Upper lobe of left lung (tissue), 4 donors: ENCODE measurements around the gene RNF212B.
"Not testable (repeated sequence)": the region's sequence is repeated elsewhere in the genome, so short reads cannot be mapped to it uniquely, and the experiment has no call there.

Source experiments
- EP300 ChIP-seq, 4 donors: sonication (generic); formaldehyde crosslinking; IDR thresholded peaks; one replicate each; pipeline ENCODE4 v1.5.1; 2017; ENCODE audit warnings: antibody characterized with exemption in 4 of 4, control low read depth in 2 of 4
- POLR2AphosphoS5 ChIP-seq, 2 donors: sonication (generic); formaldehyde crosslinking; IDR thresholded peaks; one replicate each; pipeline ENCODE4 v1.5.1; 2017; ENCODE audit warnings: antibody characterized with exemption in 2 of 2

DNA sequence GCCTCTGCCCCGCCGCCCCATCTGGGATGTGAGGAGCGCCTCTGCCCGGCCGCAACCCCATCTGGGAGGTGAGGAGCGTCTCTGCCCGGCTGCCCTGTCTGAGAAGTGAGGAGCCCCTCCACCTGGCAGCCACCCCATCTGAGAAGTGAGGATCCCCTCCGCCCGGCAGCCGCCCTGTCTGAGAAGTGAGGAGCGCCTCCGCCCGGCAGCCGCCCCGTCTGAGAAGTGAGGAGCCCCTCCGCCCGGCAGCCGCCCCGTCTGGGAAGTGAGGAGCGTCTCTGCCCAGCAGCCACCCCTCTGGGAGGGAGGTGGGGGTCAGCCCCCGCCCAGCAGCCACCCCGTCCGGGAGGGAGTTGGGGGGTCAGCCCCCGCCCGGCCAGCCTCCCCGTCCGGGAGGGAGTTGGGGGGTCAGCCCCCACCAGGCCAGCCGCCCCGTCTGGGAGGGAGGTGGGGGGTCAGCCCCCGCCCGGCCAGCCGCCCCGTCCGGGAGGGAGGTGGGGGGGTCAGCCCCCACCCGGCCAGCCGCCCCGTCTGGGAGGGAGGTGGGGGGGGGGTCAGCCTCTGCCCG is 5.4 kb upstream of the RNF212B start:
- not testable (repeated sequence) for TF ChIP-seq POLR2AphosphoS5, EP300 (IDR thresholded peaks at IDR 0.05)
